ENCODE results near the gene FLYWCH2.

GRCh38 chr16:2845116-2845515, 37.9 kb upstream of the FLYWCH2 start:
- TF ChIP-seq DPF2 (IDR thresholded peaks at IDR 0.05) (no peak), HMG20B (CRISPR knock-in tag; IDR thresholded peaks at IDR 0.05) (no peak), TARDBP (IDR thresholded peaks at IDR 0.05) (no peak), POLR2G (IDR thresholded peaks at IDR 0.05; ENCODE audit: low read depth, low read length) (no peak), HDAC6 (IDR thresholded peaks at IDR 0.05; ENCODE audit: low read depth, low read length) (no peak), USF2 (CRISPR knock-in tag; IDR thresholded peaks at IDR 0.05) (no peak), ZFP1 (CRISPR knock-in tag; IDR thresholded peaks at IDR 0.05) (no peak), YY1 (IDR thresholded peaks at IDR 0.05; ENCODE audit: borderline replicate concordance in 1 of 3, control insufficient read depth in 1 of 3, extremely low read depth in 1 of 3, insufficient read depth in 3 of 3, insufficient read length in 1 of 3, insufficient replicate concordance in 2 of 3, low read depth in 1 of 3, low read length in 2 of 3) (no peak), OTX1 (CRISPR knock-in tag; IDR thresholded peaks at IDR 0.05) (no peak), C11orf30 (IDR thresholded peaks at IDR 0.05; ENCODE audit: low read depth) (no peak), CEBPB (tag; IDR thresholded peaks at IDR 0.05) (no peak)
- TF ChIP-seq, protein P1, sequence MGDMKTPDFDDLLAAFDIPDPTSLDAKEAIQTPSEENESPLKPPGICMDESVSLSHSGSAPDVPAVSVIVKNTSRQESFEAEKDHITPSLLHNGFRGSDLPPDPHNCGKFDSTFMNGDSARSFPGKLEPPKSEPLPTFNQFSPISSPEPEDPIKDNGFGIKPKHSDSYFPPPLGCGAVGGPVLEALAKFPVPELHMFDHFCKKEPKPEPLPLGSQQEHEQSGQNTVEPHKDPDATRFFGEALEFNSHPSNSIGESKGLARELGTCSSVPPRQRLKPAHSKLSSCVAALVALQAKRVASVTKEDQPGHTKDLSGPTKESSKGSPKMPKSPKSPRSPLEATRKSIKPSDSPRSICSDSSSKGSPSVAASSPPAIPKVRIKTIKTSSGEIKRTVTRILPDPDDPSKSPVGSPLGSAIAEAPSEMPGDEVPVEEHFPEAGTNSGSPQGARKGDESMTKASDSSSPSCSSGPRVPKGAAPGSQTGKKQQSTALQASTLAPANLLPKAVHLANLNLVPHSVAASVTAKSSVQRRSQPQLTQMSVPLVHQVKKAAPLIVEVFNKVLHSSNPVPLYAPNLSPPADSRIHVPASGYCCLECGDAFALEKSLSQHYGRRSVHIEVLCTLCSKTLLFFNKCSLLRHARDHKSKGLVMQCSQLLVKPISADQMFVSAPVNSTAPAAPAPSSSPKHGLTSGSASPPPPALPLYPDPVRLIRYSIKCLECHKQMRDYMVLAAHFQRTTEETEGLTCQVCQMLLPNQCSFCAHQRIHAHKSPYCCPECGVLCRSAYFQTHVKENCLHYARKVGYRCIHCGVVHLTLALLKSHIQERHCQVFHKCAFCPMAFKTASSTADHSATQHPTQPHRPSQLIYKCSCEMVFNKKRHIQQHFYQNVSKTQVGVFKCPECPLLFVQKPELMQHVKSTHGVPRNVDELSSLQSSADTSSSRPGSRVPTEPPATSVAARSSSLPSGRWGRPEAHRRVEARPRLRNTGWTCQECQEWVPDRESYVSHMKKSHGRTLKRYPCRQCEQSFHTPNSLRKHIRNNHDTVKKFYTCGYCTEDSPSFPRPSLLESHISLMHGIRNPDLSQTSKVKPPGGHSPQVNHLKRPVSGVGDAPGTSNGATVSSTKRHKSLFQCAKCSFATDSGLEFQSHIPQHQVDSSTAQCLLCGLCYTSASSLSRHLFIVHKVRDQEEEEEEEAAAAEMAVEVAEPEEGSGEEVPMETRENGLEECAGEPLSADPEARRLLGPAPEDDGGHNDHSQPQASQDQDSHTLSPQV (IDR thresholded peaks at IDR 0.05), result no peak
- TF ChIP-seq, protein P2, sequence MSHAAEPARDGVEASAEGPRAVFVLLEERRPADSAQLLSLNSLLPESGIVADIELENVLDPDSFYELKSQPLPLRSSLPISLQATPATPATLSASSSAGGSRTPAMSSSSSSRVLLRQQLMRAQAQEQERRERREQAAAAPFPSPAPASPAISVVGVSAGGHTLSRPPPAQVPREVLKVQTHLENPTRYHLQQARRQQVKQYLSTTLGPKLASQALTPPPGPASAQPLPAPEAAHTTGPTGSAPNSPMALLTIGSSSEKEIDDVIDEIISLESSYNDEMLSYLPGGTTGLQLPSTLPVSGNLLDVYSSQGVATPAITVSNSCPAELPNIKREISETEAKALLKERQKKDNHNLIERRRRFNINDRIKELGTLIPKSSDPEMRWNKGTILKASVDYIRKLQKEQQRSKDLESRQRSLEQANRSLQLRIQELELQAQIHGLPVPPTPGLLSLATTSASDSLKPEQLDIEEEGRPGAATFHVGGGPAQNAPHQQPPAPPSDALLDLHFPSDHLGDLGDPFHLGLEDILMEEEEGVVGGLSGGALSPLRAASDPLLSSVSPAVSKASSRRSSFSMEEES (CRISPR knock-in tag; IDR thresholded peaks at IDR 0.05), result no peak
